Globus pallidus (tissue), 1 donor: ENCODE results near the gene RAB17.

Experiments used
- DNase-seq: peaks from one replicate; pipeline ENCODE4 v3.0.0-alpha.2; 2015; ENCODE audit warnings: low spot score

RAB17 gene

GRCh38 chr2:237577956-237578870 lies 12.3 kb downstream of the RAB17 start:
- DNase-seq: no peak

GRCh38 chr2:237577458-237577857 lies 13.1 kb downstream of the RAB17 start:
- no peak for DNase-seq

- DNase-seq: no peak
Measured at GRCh38 chr2:237576974-237577373, 13.6 kb downstream of the RAB17 start.

GRCh38 chr2:237575869-237576862 lies 14.4 kb downstream of the RAB17 start:
- DNase-seq: no peak

GRCh38 chr2:237574894-237575868 lies 15.4 kb downstream of the RAB17 start:
- DNase-seq: no peak

GRCh38 chr2:237574467-237574866 lies 16.1 kb downstream of the RAB17 start:
- no peak for DNase-seq

- no peak for DNase-seq
Measured at GRCh38 chr2:237573721-237574415, 16.7 kb downstream of the RAB17 start.

- DNase-seq: no peak
Measured at GRCh38 chr2:237572742-237573101, 17.8 kb downstream of the RAB17 start.

GRCh38 chr2:237572021-237572741 lies 18.4 kb downstream of the RAB17 start:
- DNase-seq: peak; percentile 84

- DNase-seq: no peak
Measured at GRCh38 chr2:237571551-237571950, 19.0 kb downstream of the RAB17 start.

- DNase-seq: no peak
Measured at GRCh38 chr2:237570776-237571335, 19.7 kb downstream of the RAB17 start.

- DNase-seq: no peak
Measured at GRCh38 chr2:237569896-237570295, 20.6 kb downstream of the RAB17 start.

GRCh38 chr2:237569041-237569440 lies 21.5 kb downstream of the RAB17 start:
- no peak for DNase-seq

GRCh38 chr2:237568121-237568660 lies 22.3 kb downstream of the RAB17 start:
- no peak for DNase-seq

GRCh38 chr2:237567276-237568029 lies 23.1 kb downstream of the RAB17 start:
- peak; percentile 39 for DNase-seq

GRCh38 chr2:237566401-237567235 lies 23.9 kb downstream of the RAB17 start, which contains the start of gene PRLH:
Gene PRLH, plus strand, starts transcription at chr2:237566574. Its CDS starts 0 bp downstream, at chr2:237566574.
- DNase-seq: peak; percentile 10

GRCh38 chr2:237565974-237566373 lies 24.6 kb downstream of the RAB17 start:
- DNase-seq: no peak
